HCT116 (cell line): ENCODE results near the gene UTP15.

Source experiments
- CEBPB ChIP-seq: IDR thresholded peaks from 2 replicates; pipeline ENCODE4 v1.6.1; 2012; ENCODE audit warnings: low read depth
- EZH2 ChIP-seq: fragments of 200-600 bp; sonication (generic); IDR thresholded peaks from 2 replicates; pipeline ENCODE4 v1.6.1; 2017; ENCODE audit warnings: antibody characterized with exemption, mixed run types
- JUND ChIP-seq: IDR thresholded peaks from 2 replicates; pipeline ENCODE4 v1.6.1; 2012
- POLR2A ChIP-seq: IDR thresholded peaks from 2 replicates; pipeline ENCODE4 v1.7.0; 2011; ENCODE audit warnings: borderline replicate concordance; ENCODE audit not compliant: insufficient read depth, insufficient read length; ENCODE audit errors: extremely low read depth
- POLR2AphosphoS5 ChIP-seq: IDR thresholded peaks from 2 replicates; pipeline ENCODE4 v1.6.1; 2011; ENCODE audit warnings: mild to moderate bottlenecking, low read depth, low read length, moderate library complexity
- SRF ChIP-seq: IDR thresholded peaks from 2 replicates; pipeline ENCODE4 v1.6.1; 2012; ENCODE audit warnings: low read depth
- TF ChIP-seq, protein P1 (sequence below), 3 experiments: fragments of 200-600 bp in 1 of 3; sonication (generic) in 1 of 3; IDR thresholded peaks in 2 of 3; conservative IDR thresholded peaks in 1 of 3; 2 replicates each; pipeline ENCODE4 v1.5.1; 2012 to 2017; ENCODE audit warnings: low read depth in 2 of 3, low read length in 2 of 3, antibody characterized with exemption in 1 of 3, borderline replicate concordance in 1 of 3, control low read depth in 1 of 3, mild to moderate bottlenecking in 1 of 3, mixed read lengths in 1 of 3, mixed run types in 1 of 3, moderate library complexity in 1 of 3; ENCODE audit not compliant: insufficient read depth in 1 of 3

DNA sequence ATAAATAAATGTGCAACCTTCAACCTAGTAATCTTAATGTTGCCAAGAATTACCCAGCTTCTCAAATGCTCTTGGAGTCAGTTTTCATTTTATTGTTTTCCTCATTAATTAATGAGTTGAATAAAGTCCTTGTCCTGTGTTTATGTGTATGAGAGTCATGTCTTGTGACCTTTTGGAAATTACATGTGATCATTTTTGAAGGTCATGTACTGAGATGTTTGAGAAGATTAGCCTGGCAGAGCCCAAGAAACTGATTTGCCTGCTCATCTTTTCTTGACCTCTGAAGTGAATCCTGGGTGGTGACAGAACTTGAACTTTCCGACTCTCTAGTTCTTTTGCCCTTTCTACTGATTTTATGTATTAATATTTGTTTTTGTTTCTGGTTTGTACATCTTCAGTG, 15.5 kb upstream of the UTP15 start:
- TF ChIP-seq POLR2AphosphoS5, result no peak
- TF ChIP-seq, protein P1, sequence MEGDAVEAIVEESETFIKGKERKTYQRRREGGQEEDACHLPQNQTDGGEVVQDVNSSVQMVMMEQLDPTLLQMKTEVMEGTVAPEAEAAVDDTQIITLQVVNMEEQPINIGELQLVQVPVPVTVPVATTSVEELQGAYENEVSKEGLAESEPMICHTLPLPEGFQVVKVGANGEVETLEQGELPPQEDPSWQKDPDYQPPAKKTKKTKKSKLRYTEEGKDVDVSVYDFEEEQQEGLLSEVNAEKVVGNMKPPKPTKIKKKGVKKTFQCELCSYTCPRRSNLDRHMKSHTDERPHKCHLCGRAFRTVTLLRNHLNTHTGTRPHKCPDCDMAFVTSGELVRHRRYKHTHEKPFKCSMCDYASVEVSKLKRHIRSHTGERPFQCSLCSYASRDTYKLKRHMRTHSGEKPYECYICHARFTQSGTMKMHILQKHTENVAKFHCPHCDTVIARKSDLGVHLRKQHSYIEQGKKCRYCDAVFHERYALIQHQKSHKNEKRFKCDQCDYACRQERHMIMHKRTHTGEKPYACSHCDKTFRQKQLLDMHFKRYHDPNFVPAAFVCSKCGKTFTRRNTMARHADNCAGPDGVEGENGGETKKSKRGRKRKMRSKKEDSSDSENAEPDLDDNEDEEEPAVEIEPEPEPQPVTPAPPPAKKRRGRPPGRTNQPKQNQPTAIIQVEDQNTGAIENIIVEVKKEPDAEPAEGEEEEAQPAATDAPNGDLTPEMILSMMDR (IDR thresholded peaks at IDR 0.05 in 2 of 3, conservative IDR thresholded peaks at IDR 0.05 in 1 of 3; ENCODE audit: borderline replicate concordance in 1 of 3, insufficient read depth in 1 of 3, low read depth in 2 of 3, low read length in 2 of 3), result no peak
- TF ChIP-seq JUND, result no peak
- no peak for TF ChIP-seq CEBPB
- TF ChIP-seq POLR2A, result no peak
- no peak for TF ChIP-seq SRF
- TF ChIP-seq EZH2, result no peak
